ENCODE results near the gene FBXW11.
"Not testable (repeated sequence)": the region's sequence is repeated elsewhere in the genome, so short reads cannot be mapped to it uniquely, and the experiment has no call there.

The FBXW11 gene

GRCh38 chr5:172044631-172045314 lies 38.3 kb upstream of the FBXW11 start:
- no peak for DNase-seq (ENCODE audit: low spot score in 2 of 2)
- Histone ChIP-seq H3K9me3 (no peaks in the 10 kb centered on the region), H3K4me1 (peaks cover 2% of the 10 kb centered on the region), H3K4me3 (no peak overlapping the region), H3K36me3 (replicated peaks) (no peaks in the 10 kb centered on the region), H3K27me3 (ENCODE audit: low read depth) (no peaks in the 10 kb centered on the region)
- in situ Hi-C loops (cut with MboI; ENCODE audit: low sequenced_read_pairs), result loop anchor here (5.0 kb wide), 2 partner anchors 132 to 627 kb away; partner anchors contain the start of gene FGF18

GRCh38 chr5:172043865-172044264 lies 37.4 kb upstream of the FBXW11 start:
- DNase-seq (ENCODE audit: low spot score in 2 of 2), result no peak
- no peaks in the 10 kb centered on the region for H3K27me3 ChIP-seq (ENCODE audit: low read depth)
- H3K9me3 ChIP-seq, result no peaks in the 10 kb centered on the region
- no peaks in the 10 kb centered on the region for H3K36me3 ChIP-seq (replicated peaks)
- in situ Hi-C loops (cut with MboI; ENCODE audit: low sequenced_read_pairs), result loop anchor here (5.0 kb wide), 2 partner anchors 132 to 627 kb away; partner anchors contain the start of gene FGF18
- no peak overlapping the region for H3K4me3 ChIP-seq
- peaks cover 2% of the 10 kb centered on the region for H3K4me1 ChIP-seq

- in situ Hi-C loops (cut with MboI; ENCODE audit: low sequenced_read_pairs), result loop anchor here (5.0 kb wide), 2 partner anchors 130 to 625 kb away; partner anchors contain the start of gene FGF18
- H3K4me3 ChIP-seq, result no peak overlapping the region
- H3K9me3 ChIP-seq, result no peaks in the 10 kb centered on the region
- H3K36me3 ChIP-seq (replicated peaks), result no peaks in the 10 kb centered on the region
- H3K27me3 ChIP-seq (ENCODE audit: low read depth), result no peaks in the 10 kb centered on the region
- DNase-seq (ENCODE audit: low spot score in 2 of 2), result no peak
- H3K4me1 ChIP-seq, result peaks cover 2% of the 10 kb centered on the region; the same call in 1 of the 2 replicates
Observed at GRCh38 chr5:172042183-172042582, 35.7 kb upstream of the FBXW11 start.

GRCh38 chr5:172038167-172038566 lies 31.7 kb upstream of the FBXW11 start:
- H3K36me3 ChIP-seq (replicated peaks), result no peaks in the 10 kb centered on the region
- in situ Hi-C loops (cut with MboI; ENCODE audit: low sequenced_read_pairs), result no loop called here
- DNase-seq (ENCODE audit: low spot score in 2 of 2), result no peak
- peaks cover 2% of the 10 kb centered on the region; the same call in 1 of the 2 replicates for H3K4me1 ChIP-seq
- H3K27me3 ChIP-seq (ENCODE audit: low read depth), result no peaks in the 10 kb centered on the region
- H3K9me3 ChIP-seq, result no peaks in the 10 kb centered on the region
- no peak overlapping the region for H3K4me3 ChIP-seq

GRCh38 chr5:172035049-172035448 lies 28.6 kb upstream of the FBXW11 start:
- H3K4me1 ChIP-seq, result peaks cover 2% of the 10 kb centered on the region; the same call in 1 of the 2 replicates
- no peak for DNase-seq (ENCODE audit: low spot score in 2 of 2)
- H3K4me3 ChIP-seq, result no peak overlapping the region
- in situ Hi-C loops (cut with MboI; ENCODE audit: low sequenced_read_pairs), result no loop called here
- H3K27me3 ChIP-seq (ENCODE audit: low read depth), result no peaks in the 10 kb centered on the region
- no peaks in the 10 kb centered on the region; the same call in 1 of the 2 replicates for H3K9me3 ChIP-seq
- no peaks in the 10 kb centered on the region for H3K36me3 ChIP-seq (replicated peaks)

- no peaks in the 10 kb centered on the region for H3K27me3 ChIP-seq (ENCODE audit: low read depth)
- H3K4me3 ChIP-seq, result no peak overlapping the region
- in situ Hi-C loops (cut with MboI; ENCODE audit: low sequenced_read_pairs), result no loop called here
- no peaks in the 10 kb centered on the region for H3K4me1 ChIP-seq
- no peaks in the 10 kb centered on the region; the same call in 1 of the 2 replicates for H3K9me3 ChIP-seq
- no peak for DNase-seq (ENCODE audit: low spot score in 2 of 2)
- H3K36me3 ChIP-seq (replicated peaks), result no peaks in the 10 kb centered on the region
Observed at GRCh38 chr5:172031894-172032461, 25.5 kb upstream of the FBXW11 start.

GRCh38 chr5:172029876-172030275 lies 23.4 kb upstream of the FBXW11 start:
- Histone ChIP-seq H3K27me3 (ENCODE audit: low read depth) (no peaks in the 10 kb centered on the region), H3K36me3 (replicated peaks) (no peaks in the 10 kb centered on the region), H3K4me1 (no peaks in the 10 kb centered on the region), H3K9me3 (no peaks in the 10 kb centered on the region; the same call in 1 of the 2 replicates), H3K4me3 (no peak overlapping the region)
- in situ Hi-C loops (cut with MboI; ENCODE audit: low sequenced_read_pairs), result no loop called here
- no peak for DNase-seq (ENCODE audit: low spot score in 2 of 2)

GRCh38 chr5:172028167-172028566 lies 21.7 kb upstream of the FBXW11 start:
- in situ Hi-C loops (cut with MboI; ENCODE audit: low sequenced_read_pairs), result no loop called here
- no peaks in the 10 kb centered on the region for H3K4me1 ChIP-seq
- no peaks in the 10 kb centered on the region for H3K27me3 ChIP-seq (ENCODE audit: low read depth)
- H3K9me3 ChIP-seq, result no peaks in the 10 kb centered on the region; the same call in 1 of the 2 replicates
- H3K4me3 ChIP-seq, result no peak overlapping the region
- H3K36me3 ChIP-seq (replicated peaks), result no peaks in the 10 kb centered on the region
- no peak for DNase-seq (ENCODE audit: low spot score in 2 of 2)

GRCh38 chr5:172020110-172020786 lies 13.8 kb upstream of the FBXW11 start:
- DNase-seq (ENCODE audit: low spot score in 2 of 2); H3K27me3 ChIP-seq (ENCODE audit: low read depth); H3K9me3 ChIP-seq; H3K4me1 ChIP-seq; in situ Hi-C loops (cut with MboI; ENCODE audit: low sequenced_read_pairs); H3K36me3 ChIP-seq (replicated peaks); H3K4me3 ChIP-seq: not testable (repeated sequence)

GRCh38 chr5:172015346-172015745 lies 8.9 kb upstream of the FBXW11 start:
- Histone ChIP-seq H3K36me3 (replicated peaks) (no peaks in the 10 kb centered on the region), H3K4me1 (no peaks in the 10 kb centered on the region), H3K27me3 (ENCODE audit: low read depth) (no peaks in the 10 kb centered on the region), H3K9me3 (no peaks in the 10 kb centered on the region), H3K4me3 (no peak overlapping the region)
- DNase-seq (ENCODE audit: low spot score in 2 of 2), result no peak
- in situ Hi-C loops (cut with MboI; ENCODE audit: low sequenced_read_pairs), result no loop called here

- DNase-seq (ENCODE audit: low spot score in 2 of 2), result peak in 1 of 2 experiments; percentile 15
- in situ Hi-C loops (cut with MboI; ENCODE audit: low sequenced_read_pairs), result no loop called here
- peaks cover 6% of the 10 kb centered on the region for H3K36me3 ChIP-seq (replicated peaks)
- H3K4me3 ChIP-seq, result no peak overlapping the region
- H3K27me3 ChIP-seq (ENCODE audit: low read depth), result no peaks in the 10 kb centered on the region
- H3K4me1 ChIP-seq, result peaks cover 26% of the 10 kb centered on the region
- H3K9me3 ChIP-seq, result no peaks in the 10 kb centered on the region
Observed at GRCh38 chr5:172010278-172010677, 3.8 kb upstream of the FBXW11 start.

GRCh38 chr5:172009536-172010270 lies 3.3 kb upstream of the FBXW11 start:
- Histone ChIP-seq H3K9me3 (no peaks in the 10 kb centered on the region), H3K4me3 (no peak overlapping the region), H3K36me3 (replicated peaks) (peaks cover 6% of the 10 kb centered on the region), H3K4me1 (peaks cover 30% of the 10 kb centered on the region), H3K27me3 (ENCODE audit: low read depth) (no peaks in the 10 kb centered on the region)
- DNase-seq (ENCODE audit: low spot score in 2 of 2), result no peak
- in situ Hi-C loops (cut with MboI; ENCODE audit: low sequenced_read_pairs), result no loop called here

- peaks cover 6% of the 10 kb centered on the region for H3K36me3 ChIP-seq (replicated peaks)
- H3K9me3 ChIP-seq, result no peaks in the 10 kb centered on the region
- in situ Hi-C loops (cut with MboI; ENCODE audit: low sequenced_read_pairs), result no loop called here
- no peaks in the 10 kb centered on the region for H3K27me3 ChIP-seq (ENCODE audit: low read depth)
- peak; percentile 74 to 97 for DNase-seq (ENCODE audit: low spot score in 2 of 2)
- H3K4me3 ChIP-seq, result no peak overlapping the region
- H3K4me1 ChIP-seq, result peaks cover 40% of the 10 kb centered on the region
Observed at GRCh38 chr5:172008689-172009141, 2.3 kb upstream of the FBXW11 start.

All from HAP-1 (cell line).